GM12878 (cell line): ENCODE results near the gene FRMD5. TPM values are rescaled to one million over a fixed set of nuclear protein-coding genes. Genes with fewer than 3 reads are reported as not detected.

Experiments used
- ATAC-seq: fragments of 200-7000 bp; cut with Tn5 transposase; 3 replicates; pipeline ENCODE4 v1.9.1; 2020; ENCODE audit warnings: mild to moderate bottlenecking, moderate library complexity
- BruUV-seq: library from RNA; stranded (reverse); fragments of 400-500 nt; replicated peaks from 2 replicates; lab custom pipeline; 2021; lab: Mats Ljungman, UMichigan
- CTCF ChIA-PET: fragments of 300-600 bp; sonication (Branson Sonifier 250); formaldehyde crosslinking; extraction: SDS; loops from one replicate; lab custom pipeline; 2021; ENCODE audit warnings: inconsistent platforms; lab: Yijun Ruan, JAX
- POLR2A ChIA-PET: fragments of 350-600 bp; formaldehyde crosslinking; extraction: SDS; loops from one replicate; lab custom pipeline; 2021; ENCODE audit warnings: inconsistent platforms; lab: Charles Lee
- RAD21 ChIA-PET: fragments of 300-600 bp; sonication (Branson Sonifier 250); formaldehyde crosslinking; loops from one replicate; lab custom pipeline; 2023; ENCODE audit warnings: antibody characterized with exemption; ENCODE audit not compliant: unreplicated experiment; lab: Charles Lee
- SMC1A ChIA-PET: fragments of 300-600 bp; sonication (Branson Sonifier 250); formaldehyde crosslinking; loops from one replicate; lab custom pipeline; 2023; ENCODE audit not compliant: unreplicated experiment, uncharacterized antibody; lab: Charles Lee
- DNase-seq: peaks from one replicate; pipeline ENCODE4 v3.0.0-alpha.2; 2011; ENCODE audit warnings: low read depth, low spot score
- FAIRE-seq: peaks from 3 replicates; lab custom pipeline; 2011; peaks lifted over from hg19 to GRCh38; lab: Jason Lieb, UNC
- H2AFZ ChIP-seq: 2 replicates; pipeline ENCODE4 v1.6.0; 2011; ENCODE audit warnings: low read depth, low read length, control low read depth; ENCODE audit not compliant: control insufficient read depth
- H3K27ac ChIP-seq: 2 replicates; pipeline ENCODE4 v1.5.1; 2011; ENCODE audit warnings: control low read depth; ENCODE audit not compliant: control insufficient read depth, insufficient read depth
- H3K27me3 ChIP-seq, 2 experiments: replicated peaks in 1 of 2; 2 replicates each; pipeline versions ENCODE4 v1.6.0 to v1.6.1; 2011; ENCODE audit warnings: low read length in 1 of 2; ENCODE audit not compliant: control insufficient read depth in 2 of 2, insufficient read depth in 2 of 2
- H3K36me3 ChIP-seq, 2 experiments: 2 replicates each; pipeline ENCODE4 v1.5.1; 2011; ENCODE audit warnings: low read length in 1 of 2; ENCODE audit not compliant: control insufficient read depth in 2 of 2, insufficient read depth in 2 of 2
- H3K4me1 ChIP-seq: 2 replicates; pipeline ENCODE4 v1.6.1; 2011; ENCODE audit warnings: mild to moderate bottlenecking, low read length, moderate library complexity, mixed read lengths; ENCODE audit not compliant: control insufficient read depth, insufficient read depth
- H3K4me2 ChIP-seq: 2 replicates; pipeline ENCODE4 v1.6.0; 2011; ENCODE audit warnings: control low read depth; ENCODE audit not compliant: control insufficient read depth, insufficient read depth
- H3K4me3 ChIP-seq: fragments of 200-600 bp; sonication (generic); 2 replicates; pipeline ENCODE4 v1.5.1; 2016
- H3K79me2 ChIP-seq: 2 replicates; pipeline ENCODE4 v1.6.0; 2011; ENCODE audit warnings: low read length; ENCODE audit not compliant: control insufficient read depth, insufficient read depth
- H3K9ac ChIP-seq: 2 replicates; pipeline ENCODE4 v1.8.0; 2011; ENCODE audit warnings: low read length, control low read depth, mixed read lengths; ENCODE audit not compliant: control insufficient read depth, insufficient read depth
- H3K9me3 ChIP-seq: replicated peaks from 3 replicates; pipeline ENCODE4 v1.5.1; 2011; ENCODE audit warnings: mild to moderate bottlenecking, low read length; ENCODE audit not compliant: control insufficient read depth, insufficient read depth
- H4K20me1 ChIP-seq: 2 replicates; pipeline ENCODE4 v1.6.0; 2011; ENCODE audit not compliant: control insufficient read depth, insufficient read depth
- ATF3 ChIP-seq: IDR thresholded peaks from 2 replicates; pipeline ENCODE4 v1.6.1; 2011; ENCODE audit warnings: low read depth, mild to moderate bottlenecking, low read length, moderate library complexity, borderline replicate concordance; ENCODE audit errors: extremely low read depth
- BACH1 ChIP-seq: fragments of 450-650 bp; IDR thresholded peaks from 2 replicates; pipeline ENCODE4 v1.6.1; 2017; ENCODE audit warnings: mild to moderate bottlenecking, borderline replicate concordance
- CEBPZ ChIP-seq: fragments of 150-350 bp; IDR thresholded peaks from 2 replicates; pipeline ENCODE4 v1.6.1; 2016; ENCODE audit warnings: low read depth, low read length
- EZH2 ChIP-seq: IDR thresholded peaks from 2 replicates; pipeline ENCODE4 v1.6.1; 2012; ENCODE audit warnings: low read depth, mild to moderate bottlenecking, control low read depth, inconsistent platforms, low read length, borderline replicate concordance; ENCODE audit not compliant: control insufficient read depth
- HSF1 ChIP-seq: fragments of 150-350 bp; IDR thresholded peaks from 2 replicates; pipeline ENCODE4 v1.6.1; 2014; ENCODE audit warnings: mild to moderate bottlenecking, low read depth, low read length
- KDM1A ChIP-seq: fragments of 200-600 bp; sonication (generic); IDR thresholded peaks from 2 replicates; pipeline ENCODE4 v1.6.1; 2016; ENCODE audit warnings: borderline replicate concordance
- MTA3 ChIP-seq: IDR thresholded peaks from 2 replicates; pipeline ENCODE4 v1.6.1; 2012; ENCODE audit warnings: low read length, inconsistent platforms, borderline replicate concordance
- TBL1XR1 ChIP-seq: IDR thresholded peaks from 2 replicates; pipeline ENCODE4 v1.6.1; 2012; ENCODE audit warnings: low read depth, low read length, improper control_type of control experiment
- ZNF592 ChIP-seq: fragments of 450-650 bp; IDR thresholded peaks from 2 replicates; pipeline ENCODE4 v1.6.1; 2017; ENCODE audit warnings: mild to moderate bottlenecking, moderate library complexity
- WGBS: methylation state at CpG from one replicate; pipeline ENCODE4 v1.1.6; 2016; ENCODE audit warnings: low lambda C conversion rate; ENCODE audit not compliant: insufficient replicate concordance, insufficient coverage; ENCODE audit errors: missing lambda C conversion rate; 5-methylcytosine and 5-hydroxymethylcytosine counted together
- in situ Hi-C: fragments of 300-500 bp; cut with MboI; formaldehyde crosslinking; loops from 9 replicates; pipeline ENCODE4 v1.14.3; 2018; ENCODE audit warnings: mixed read lengths
- intact Hi-C: fragments of 100-400 bp; cut with micrococcal nuclease; formaldehyde crosslinking; loops from one replicate; pipeline ENCODE4 v1.14.2; 2022; ENCODE audit not compliant: unreplicated experiment
- polyA plus RNA-seq, 11 experiments: library from polyadenylated mRNA; depleted of rRNA in 4 of 11; unstranded in 6 of 11; stranded (reverse) in 5 of 11; fragments of >200 nt; fragmentation: Nextera tagmentation in 4 of 11; fragmentation: Illumina TruSeq in 1 of 11; extraction: Ambion mirVana in 4 of 11; extraction: Trizol in 1 of 11; gene quantifications; 1 replicate in 1 of 11; 2 replicates in 10 of 11; pipeline versions ENCODE4 v1.2.1 to v1.2.3, GENCODE V29; 2011 to 2016; ENCODE audit warnings: inconsistent platforms in 2 of 11, missing spikeins in 2 of 11, low read depth in 1 of 11
- total RNA-seq, 4 experiments: library from RNA; depleted of rRNA in 3 of 4; stranded (reverse); fragments of >200 nt in 3 of 4; fragmentation: Illumina TruSeq in 1 of 4; extraction: Trizol in 1 of 4; gene quantifications; 2 replicates each; pipeline versions ENCODE4 v1.2.1 to v1.2.3, GENCODE V29; 2013 to 2021

Gene FRMD5
- total and polyA plus RNA-seq, 10 of the 15 experiments (the other 5 are each of a cell fraction or from before 2014, with no cell fraction given) = 0.26 to 6.4 (median 0.68) TPM; not detected in 1

- Histone ChIP-seq H3K27ac (no peak overlapping the region), H3K9ac (no peak overlapping the region), H3K4me2 (no peak overlapping the region), H3K36me3 (peaks cover 9 to 10% of the 10 kb centered on the region in 2 experiments), H4K20me1 (no peaks in the 10 kb centered on the region), H3K27me3 (no peaks in the 10 kb centered on the region), H3K4me1 (no peaks in the 10 kb centered on the region), H3K9me3 (no peaks in the 10 kb centered on the region), H3K79me2 (no peaks in the 10 kb centered on the region), H3K4me3 (no peak overlapping the region), H2AFZ (no peak overlapping the region)
- ChIA-PET RAD21 (interaction anchor here (0.5 kb wide), 1 partner anchor 1088 kb away, joined by 4 read pairs; no protein-coding TSS in a partner anchor), POLR2A (interaction anchor here (0.9 kb wide), 1 partner anchor 9 kb away, joined by 3 read pairs; no protein-coding TSS in a partner anchor), SMC1A (interaction anchor here (1.0 to 1.3 kb wide), 2 partner anchors 49 to 344 kb away, joined by 3 to 4 read pairs; no protein-coding TSS in a partner anchor), CTCF (interaction anchor here (1.4 to 1.5 kb wide), 2 partner anchors 27 to 189 kb away, joined by 3 read pairs; no protein-coding TSS in a partner anchor)
- intact Hi-C loops (no loop called here), in situ Hi-C loops (no loop called here)
- ATAC-seq (no peak), FAIRE-seq (no peak), DNase-seq (no peak)
- no TSS peak for BruUV-seq
- WGBS = 96% methylated on average over 3 of the region's 3 CpGs
- TF ChIP-seq ZNF592 (no peak), TBL1XR1 (no peak), BACH1 (no peak), MTA3 (no peak), KDM1A (no peak), ATF3 (no peak), CEBPZ (no peak), HSF1 (no peak), EZH2 (no peak)
Measured at GRCh38 chr15:43876872-43877271, 318.2 kb downstream of the FRMD5 start.
